GM12892 (cell line): Measurements from ENCODE around the gene MUC5AC.

Experiments
- POLR2A ChIP-seq: IDR thresholded peaks from 2 replicates; pipeline ENCODE4 v1.6.1; 2011; ENCODE audit warnings: low read depth, low read length, control low read depth
- POLR2AphosphoS5 ChIP-seq: IDR thresholded peaks from 2 replicates; pipeline ENCODE4 v1.6.1; 2011; ENCODE audit warnings: low read depth, low read length, control low read depth

GRCh38 chr11:1119604-1120146, 38.1 kb upstream of the MUC5AC start:
- no peak for TF ChIP-seq POLR2A
- no peak for TF ChIP-seq POLR2AphosphoS5
